Breast epithelium (tissue), 4 donors: ENCODE data around the gene MAGI3. TPM values are rescaled to one million over a fixed set of nuclear protein-coding genes. Genes with fewer than 3 reads are reported as not detected.

Source experiments
- DNase-seq, 2 donors: peaks; one replicate each; pipeline ENCODE4 v3.0.0-alpha.2; 2019; ENCODE audit warnings: low spot score in 2 of 2
- H3K27ac ChIP-seq, 2 donors: fragments of 200-600 bp; sonication (generic) in 1 of 2; one replicate each; pipeline ENCODE4 v1.5.1; 2016 to 2019; ENCODE audit warnings: mild to moderate bottlenecking in 1 of 2
- H3K27me3 ChIP-seq, 2 donors: fragments of 200-600 bp; sonication (generic) in 1 of 2; one replicate each; pipeline versions ENCODE4 v1.5.1 to v1.6.0; 2017 to 2019; ENCODE audit warnings: control low read depth in 1 of 2, mild to moderate bottlenecking in 1 of 2
- H3K36me3 ChIP-seq: fragments of 200-600 bp; one replicate; pipeline ENCODE4 v1.5.1; 2019
- H3K4me1 ChIP-seq, 2 donors: fragments of 200-600 bp; sonication (generic); one replicate each; pipeline ENCODE4 v1.5.1; 2016 to 2019; ENCODE audit warnings: control low read depth in 1 of 2
- H3K4me3 ChIP-seq, 3 donors: fragments of 200-600 bp; sonication (generic); 1 replicate in 2 of 3; 2 replicates in 1 of 3; pipeline ENCODE4 v1.5.1; 2016 to 2019; ENCODE audit warnings: mild to moderate bottlenecking in 3 of 3, moderate library complexity in 2 of 3
- H3K9me3 ChIP-seq, 2 donors: fragments of 200-600 bp; sonication (generic) in 1 of 2; one replicate each; pipeline ENCODE4 v1.5.1; 2016 to 2019; ENCODE audit warnings: control low read depth in 1 of 2
- CTCF ChIP-seq, 3 donors: fragments of 450-650 bp; IDR thresholded peaks; one replicate each; pipeline ENCODE4 v1.5.1; 2016 to 2017; ENCODE audit warnings: antibody characterized with exemption in 3 of 3, mild to moderate bottlenecking in 3 of 3, moderate library complexity in 3 of 3
- POLR2A ChIP-seq: fragments of 450-650 bp; IDR thresholded peaks from one replicate; pipeline ENCODE4 v1.6.1; 2016; ENCODE audit warnings: antibody characterized with exemption, mild to moderate bottlenecking, moderate library complexity
- POLR2AphosphoS5 ChIP-seq, 3 donors: sonication (generic); formaldehyde crosslinking; IDR thresholded peaks; one replicate each; pipeline ENCODE4 v1.6.1; 2017; ENCODE audit warnings: antibody characterized with exemption in 3 of 3
- intact Hi-C: fragments of 100-400 bp; cut with DNase I; formaldehyde crosslinking; loops from one replicate; pipeline ENCODE4 v1.15.1; 2023; ENCODE audit warnings: low total_unique reads
- total RNA-seq, 3 donors: library from RNA; depleted of rRNA; stranded (reverse); fragments of >200 nt; gene quantifications; one replicate each; pipeline ENCODE4 v1.1.0, GENCODE V29; 2016

Gene MAGI3
- total RNA-seq, 3 donors from 2014 or later = 14.9 to 66.9 (median 33.4) TPM

DNA sequence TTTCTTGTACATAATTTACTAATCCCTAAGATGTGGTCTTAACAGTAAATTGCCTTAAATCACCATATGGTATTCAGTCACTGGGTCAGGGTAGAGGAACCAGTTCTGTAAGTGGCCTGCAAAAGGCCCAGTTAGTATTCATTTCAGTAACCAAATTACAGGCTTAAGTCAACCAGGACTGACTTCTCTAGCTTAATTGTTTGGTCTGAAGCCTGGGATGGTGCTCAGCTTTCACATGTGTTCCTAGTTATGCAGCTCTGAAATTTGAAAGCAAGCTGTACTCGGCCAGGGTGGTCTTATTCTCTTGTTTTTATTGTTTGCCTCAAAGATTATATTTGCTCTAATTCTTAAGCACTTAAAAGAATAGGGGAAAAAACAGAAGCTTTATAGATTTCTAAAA lies 144.6 kb downstream of the MAGI3 start:
- Histone ChIP-seq H3K27ac (no peak overlapping the region), H3K4me1 (no peaks in the 10 kb centered on the region), H3K4me3 (no peak overlapping the region), H3K36me3 (no peaks in the 10 kb centered on the region), H3K27me3 (no peaks in the 10 kb centered on the region), H3K9me3 (no peaks in the 10 kb centered on the region)
- no peak for DNase-seq
- intact Hi-C loops = loop anchor here (10.0 kb wide), 1 partner anchor 1190 kb away; no protein-coding TSS in a partner anchor
- no peak for TF ChIP-seq POLR2AphosphoS5 (IDR thresholded peaks at IDR 0.05)
- TF ChIP-seq CTCF (IDR thresholded peaks at IDR 0.05) = no peak

GRCh38 chr1:113536182-113536780 lies 146.0 kb downstream of the MAGI3 start:
- Histone ChIP-seq H3K27ac (no peak overlapping the region), H3K4me1 (no peaks in the 10 kb centered on the region), H3K4me3 (no peak overlapping the region), H3K9me3 (no peaks in the 10 kb centered on the region), H3K27me3 (no peaks in the 10 kb centered on the region), H3K36me3 (no peaks in the 10 kb centered on the region)
- DNase-seq = no peak
- intact Hi-C loops = loop anchor here (10.0 kb wide), 1 partner anchor 1191 kb away; no protein-coding TSS in a partner anchor
- TF ChIP-seq CTCF (IDR thresholded peaks at IDR 0.05) (no peak), POLR2AphosphoS5 (IDR thresholded peaks at IDR 0.05) (no peak)

DNA sequence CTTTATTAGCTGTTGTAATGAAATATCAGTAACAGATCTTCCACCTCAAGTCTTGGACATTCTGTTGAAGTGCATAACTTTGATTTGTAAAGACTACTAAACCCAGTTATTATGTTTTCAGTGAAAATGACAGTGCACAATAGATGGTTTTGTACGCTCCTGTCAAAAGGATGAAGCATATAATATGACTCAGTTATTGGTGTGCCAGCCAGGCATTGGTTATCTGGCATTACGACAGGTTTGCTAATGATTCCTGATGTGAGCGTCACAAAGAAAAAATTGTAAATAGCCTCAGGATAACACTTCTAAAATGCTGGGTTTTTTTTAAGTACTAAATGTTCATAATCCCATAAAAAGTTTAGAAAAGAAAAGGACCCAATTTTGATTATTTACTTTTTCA lies 147.9 kb downstream of the MAGI3 start:
- no peak overlapping the region for H3K27ac ChIP-seq
- H3K4me1 ChIP-seq = no peaks in the 10 kb centered on the region
- intact Hi-C loops = loop anchor here (10.0 kb wide), 1 partner anchor 1193 kb away; no protein-coding TSS in a partner anchor
- TF ChIP-seq POLR2AphosphoS5 (IDR thresholded peaks at IDR 0.05) = no peak
- no peak for TF ChIP-seq CTCF (IDR thresholded peaks at IDR 0.05)
- no peak for TF ChIP-seq POLR2A
- H3K4me3 ChIP-seq = no peak overlapping the region
- no peaks in the 10 kb centered on the region for H3K27me3 ChIP-seq
- H3K36me3 ChIP-seq = no peaks in the 10 kb centered on the region
- no peak for DNase-seq
- H3K9me3 ChIP-seq = no peaks in the 10 kb centered on the region

DNA sequence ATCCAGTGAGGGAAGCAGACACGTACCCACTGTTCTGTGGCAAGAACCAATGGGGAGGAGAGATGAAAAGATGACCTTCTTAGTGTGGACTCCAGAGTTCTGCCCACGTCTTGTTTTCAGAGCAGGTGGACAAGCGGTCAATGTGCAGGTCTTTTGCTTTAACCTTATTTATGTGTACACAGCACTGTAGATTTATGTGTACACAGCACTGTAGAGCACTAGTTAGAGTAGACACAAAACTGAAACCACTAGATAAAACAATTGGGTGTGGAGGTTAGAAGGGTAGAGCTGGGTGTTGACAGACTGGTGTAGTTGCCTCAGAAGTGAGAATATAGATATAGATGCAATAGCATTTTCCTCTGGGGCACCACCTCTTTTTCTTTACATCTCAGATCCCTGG lies 150.0 kb downstream of the MAGI3 start:
- intact Hi-C loops = no loop called here
- no peak for TF ChIP-seq CTCF (IDR thresholded peaks at IDR 0.05)
- no peak for TF ChIP-seq POLR2AphosphoS5 (IDR thresholded peaks at IDR 0.05)
- no peak for TF ChIP-seq POLR2A
- Histone ChIP-seq H3K9me3 (no peaks in the 10 kb centered on the region), H3K4me1 (no peaks in the 10 kb centered on the region), H3K4me3 (no peak overlapping the region), H3K27ac (no peak overlapping the region), H3K27me3 (no peaks in the 10 kb centered on the region), H3K36me3 (no peaks in the 10 kb centered on the region)
- no peak for DNase-seq

DNA sequence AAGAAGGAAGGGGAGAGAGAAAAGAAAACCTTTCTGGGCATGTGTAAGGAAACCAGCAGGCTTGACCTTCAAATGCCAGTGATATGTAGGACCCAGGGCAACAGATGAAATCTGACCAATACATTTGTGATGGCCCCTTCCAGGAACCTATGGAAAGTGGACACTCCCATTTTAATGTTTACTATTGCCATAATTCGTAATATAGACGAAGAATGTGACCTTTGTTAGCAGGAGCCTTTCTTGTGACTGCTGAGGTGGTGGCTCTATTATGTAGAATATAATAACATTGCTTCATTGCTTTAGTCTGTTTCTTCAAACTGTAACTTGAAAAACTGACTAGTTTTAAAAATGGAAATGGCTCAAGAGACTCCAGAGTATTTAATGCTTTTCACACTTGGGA lies 150.8 kb downstream of the MAGI3 start:
- DNase-seq = no peak
- no peaks in the 10 kb centered on the region for H3K4me1 ChIP-seq
- H3K27me3 ChIP-seq = no peaks in the 10 kb centered on the region
- intact Hi-C loops = no loop called here
- no peak overlapping the region for H3K4me3 ChIP-seq
- no peak overlapping the region for H3K27ac ChIP-seq
- H3K9me3 ChIP-seq = no peaks in the 10 kb centered on the region
- TF ChIP-seq POLR2A = no peak
- TF ChIP-seq CTCF (IDR thresholded peaks at IDR 0.05) = no peak
- no peak for TF ChIP-seq POLR2AphosphoS5 (IDR thresholded peaks at IDR 0.05)
- no peaks in the 10 kb centered on the region for H3K36me3 ChIP-seq
